ENCODE results near the gene SLC9A2. TPM values are rescaled to one million over a fixed set of nuclear protein-coding genes. Genes with fewer than 3 reads are reported as not detected.
A peak's percentile ranks its signal among the peaks of the same experiment; 100 is the strongest.

Gene SLC9A2
- total RNA-seq, 1 experiment from 2014 or later, result 0.09 TPM

DNA sequence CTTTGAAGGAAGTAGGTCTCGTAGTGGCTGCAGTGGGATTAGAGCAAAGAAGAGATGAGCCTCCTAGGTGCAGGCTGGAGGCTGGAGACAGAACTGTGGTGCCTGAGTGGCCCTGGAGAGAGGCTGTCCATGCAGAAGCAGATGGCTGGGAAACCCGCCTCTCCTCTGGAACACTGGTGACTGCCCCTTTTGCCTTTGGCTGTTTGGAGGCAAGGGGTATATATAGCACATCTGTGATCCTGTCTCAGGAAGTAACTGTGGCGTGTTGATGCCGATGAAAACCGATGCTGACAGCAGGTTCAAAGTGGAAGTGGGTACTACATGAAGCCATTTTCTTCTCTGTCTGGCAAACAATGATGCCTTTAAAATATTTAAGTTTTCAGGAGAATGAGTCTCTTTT, 43.5 kb downstream of the SLC9A2 start:
- intact Hi-C loops (cut with micrococcal nuclease), result no loop called here
- CTCF ChIA-PET, result interaction anchor here (1.2 to 1.4 kb wide), 2 partner anchors 47 to 779 kb away, joined by 3 to 5 read pairs; no protein-coding TSS in a partner anchor
- H3K4me3 Mint-ChIP-seq (ENCODE audit: unreplicated experiment), result no peak overlapping the region
- no peaks in the 10 kb centered on the region for H3K27me3 Mint-ChIP-seq (ENCODE audit: insufficient read depth, unreplicated experiment)
- TF ChIP-seq, protein P1, sequence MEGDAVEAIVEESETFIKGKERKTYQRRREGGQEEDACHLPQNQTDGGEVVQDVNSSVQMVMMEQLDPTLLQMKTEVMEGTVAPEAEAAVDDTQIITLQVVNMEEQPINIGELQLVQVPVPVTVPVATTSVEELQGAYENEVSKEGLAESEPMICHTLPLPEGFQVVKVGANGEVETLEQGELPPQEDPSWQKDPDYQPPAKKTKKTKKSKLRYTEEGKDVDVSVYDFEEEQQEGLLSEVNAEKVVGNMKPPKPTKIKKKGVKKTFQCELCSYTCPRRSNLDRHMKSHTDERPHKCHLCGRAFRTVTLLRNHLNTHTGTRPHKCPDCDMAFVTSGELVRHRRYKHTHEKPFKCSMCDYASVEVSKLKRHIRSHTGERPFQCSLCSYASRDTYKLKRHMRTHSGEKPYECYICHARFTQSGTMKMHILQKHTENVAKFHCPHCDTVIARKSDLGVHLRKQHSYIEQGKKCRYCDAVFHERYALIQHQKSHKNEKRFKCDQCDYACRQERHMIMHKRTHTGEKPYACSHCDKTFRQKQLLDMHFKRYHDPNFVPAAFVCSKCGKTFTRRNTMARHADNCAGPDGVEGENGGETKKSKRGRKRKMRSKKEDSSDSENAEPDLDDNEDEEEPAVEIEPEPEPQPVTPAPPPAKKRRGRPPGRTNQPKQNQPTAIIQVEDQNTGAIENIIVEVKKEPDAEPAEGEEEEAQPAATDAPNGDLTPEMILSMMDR (IDR thresholded peaks at IDR 0.05; ENCODE audit: unreplicated experiment), result no peak
- no peak overlapping the region for H3K27ac Mint-ChIP-seq (ENCODE audit: low read depth, unreplicated experiment)
- H3K9me3 Mint-ChIP-seq (ENCODE audit: unreplicated experiment), result no peaks in the 10 kb centered on the region
- peaks cover 6% of the 10 kb centered on the region for H3K4me1 Mint-ChIP-seq (ENCODE audit: insufficient read depth, unreplicated experiment)
- no TSS peak for BruUV-seq (replicated peaks)
- POLR2A ChIA-PET, result no interaction called here
- H3K36me3 Mint-ChIP-seq (ENCODE audit: insufficient read depth, unreplicated experiment), result no peaks in the 10 kb centered on the region
- no peak for DNase-seq (ENCODE audit: unreplicated experiment)

DNA sequence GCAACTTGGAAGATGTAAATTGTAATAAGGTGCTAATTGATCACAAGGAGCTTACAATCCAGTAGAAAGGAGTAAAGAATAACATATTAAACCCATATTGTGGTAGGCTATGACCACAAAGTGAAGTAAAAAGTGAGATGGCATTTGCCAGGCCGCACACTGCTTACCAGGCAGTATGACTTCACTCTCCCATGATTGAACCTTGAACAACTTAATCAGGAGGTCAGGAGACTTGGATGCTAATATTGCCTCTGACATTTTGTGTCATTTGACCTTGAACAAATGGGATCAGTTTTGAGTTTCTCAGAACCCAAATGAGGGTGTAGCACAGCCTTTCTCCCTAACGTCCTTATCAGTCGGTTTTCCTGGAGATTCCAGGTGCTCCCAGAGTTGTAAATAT, 44.0 kb downstream of the SLC9A2 start:
- ChIA-PET CTCF (interaction anchor here (0.6 to 0.7 kb wide), 2 partner anchors 779 to 1784 kb away, joined by 4 read pairs; no protein-coding TSS in a partner anchor), POLR2A (no interaction called here)
- Mint-ChIP-seq H3K9me3 (ENCODE audit: unreplicated experiment) (no peaks in the 10 kb centered on the region), H3K36me3 (ENCODE audit: insufficient read depth, unreplicated experiment) (no peaks in the 10 kb centered on the region), H3K4me1 (ENCODE audit: insufficient read depth, unreplicated experiment) (peaks cover 6% of the 10 kb centered on the region), H3K27ac (ENCODE audit: low read depth, unreplicated experiment) (no peak overlapping the region), H3K4me3 (ENCODE audit: unreplicated experiment) (no peak overlapping the region), H3K27me3 (ENCODE audit: insufficient read depth, unreplicated experiment) (no peaks in the 10 kb centered on the region)
- BruUV-seq (replicated peaks), result no TSS peak
- no peak for DNase-seq (ENCODE audit: unreplicated experiment)
- intact Hi-C loops (cut with micrococcal nuclease), result no loop called here
- TF ChIP-seq, protein P1 (IDR thresholded peaks at IDR 0.05; ENCODE audit: unreplicated experiment), result no peak

DNA sequence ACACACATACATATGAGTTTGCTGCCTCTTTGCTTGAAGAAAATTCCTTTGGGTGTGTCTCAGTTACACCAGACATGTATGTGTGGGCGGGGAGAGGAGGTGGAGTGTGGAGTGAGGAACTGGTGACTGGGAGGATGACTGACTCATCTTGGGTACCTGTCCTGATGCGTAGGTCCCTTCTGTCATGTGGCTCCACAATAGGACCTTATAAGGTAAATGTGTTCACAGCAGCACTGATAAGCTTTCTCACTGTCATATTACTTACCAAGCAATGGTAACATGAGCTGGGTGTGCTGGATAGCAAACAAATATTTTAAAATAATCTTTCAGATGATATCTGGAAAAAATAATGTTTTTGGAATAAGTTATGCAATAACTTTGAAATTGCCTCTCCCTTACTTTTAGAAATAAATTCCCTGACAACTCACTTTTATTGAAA, 45.1 kb downstream of the SLC9A2 start:
- H3K9me3 Mint-ChIP-seq (ENCODE audit: unreplicated experiment), result no peaks in the 10 kb centered on the region
- DNase-seq (ENCODE audit: unreplicated experiment), result peak; percentile 84
- H3K27me3 Mint-ChIP-seq (ENCODE audit: insufficient read depth, unreplicated experiment), result no peaks in the 10 kb centered on the region
- ChIA-PET POLR2A (no interaction called here), CTCF (interaction anchor here (0.5 to 0.6 kb wide), 2 partner anchors 88 to 191 kb away, joined by 3 read pairs; no protein-coding TSS in a partner anchor)
- TF ChIP-seq, protein P1 (IDR thresholded peaks at IDR 0.05; ENCODE audit: unreplicated experiment), result no peak
- H3K27ac Mint-ChIP-seq (ENCODE audit: low read depth, unreplicated experiment), result peak overlapping the region; percentile 33
- intact Hi-C loops (cut with micrococcal nuclease), result no loop called here
- no TSS peak for BruUV-seq (replicated peaks)
- no peak overlapping the region for H3K4me3 Mint-ChIP-seq (ENCODE audit: unreplicated experiment)
- no peaks in the 10 kb centered on the region for H3K36me3 Mint-ChIP-seq (ENCODE audit: insufficient read depth, unreplicated experiment)
- H3K4me1 Mint-ChIP-seq (ENCODE audit: insufficient read depth, unreplicated experiment), result peaks cover 6% of the 10 kb centered on the region

DNA sequence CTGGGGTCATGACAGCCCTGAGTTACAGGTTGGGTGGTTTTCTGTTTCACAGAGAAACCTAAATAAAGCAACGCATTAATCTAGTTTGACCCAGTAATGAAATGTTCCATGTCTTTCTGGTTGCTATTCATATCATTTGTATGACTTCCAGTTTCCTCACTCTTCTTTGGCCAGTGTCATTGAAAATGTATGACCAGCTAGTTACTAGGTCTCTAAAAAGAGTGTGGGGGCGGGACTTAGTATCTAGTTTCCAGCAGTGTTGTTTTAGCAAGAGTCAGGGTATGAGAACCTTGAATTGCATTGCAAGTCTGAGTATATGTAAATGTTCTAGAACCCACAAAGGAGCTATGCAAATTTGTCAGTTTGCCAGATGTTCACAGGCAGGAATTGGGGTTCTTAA, 47.7 kb downstream of the SLC9A2 start:
- ChIA-PET POLR2A (no interaction called here), CTCF (interaction anchor here (0.6 to 1.6 kb wide), 3 partner anchors 33 to 102 kb away, joined by 3 to 4 read pairs (median 4); no protein-coding TSS in a partner anchor)
- no TSS peak for BruUV-seq (replicated peaks)
- Mint-ChIP-seq H3K4me3 (ENCODE audit: unreplicated experiment) (no peak overlapping the region), H3K27ac (ENCODE audit: low read depth, unreplicated experiment) (no peak overlapping the region), H3K27me3 (ENCODE audit: insufficient read depth, unreplicated experiment) (no peaks in the 10 kb centered on the region), H3K9me3 (ENCODE audit: unreplicated experiment) (no peaks in the 10 kb centered on the region), H3K36me3 (ENCODE audit: insufficient read depth, unreplicated experiment) (no peaks in the 10 kb centered on the region), H3K4me1 (ENCODE audit: insufficient read depth, unreplicated experiment) (no peaks in the 10 kb centered on the region)
- DNase-seq (ENCODE audit: unreplicated experiment), result no peak
- TF ChIP-seq, protein P1 (IDR thresholded peaks at IDR 0.05; ENCODE audit: unreplicated experiment), result no peak
- intact Hi-C loops (cut with micrococcal nuclease), result no loop called here

Data from MCF 10A (cell line).